ENCODE results near the gene DBNDD2. TPM values are rescaled to one million over a fixed set of nuclear protein-coding genes. Genes with fewer than 3 reads are reported as not detected.

DBNDD2 gene, protein sequence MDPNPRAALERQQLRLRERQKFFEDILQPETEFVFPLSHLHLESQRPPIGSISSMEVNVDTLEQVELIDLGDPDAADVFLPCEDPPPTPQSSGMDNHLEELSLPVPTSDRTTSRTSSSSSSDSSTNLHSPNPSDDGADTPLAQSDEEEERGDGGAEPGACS
- 37.4 and 37.7 TPM in 2 replicates for total RNA-seq
- long read RNA-seq, transcript DBNDD2-202 (4 exons, 1,078 nt) = major isoform, 32 of 48 reads
- long read RNA-seq, transcript DBNDD2-208 (4 exons, 1,118 nt) = minor isoform, 9 of 48 reads
- long read RNA-seq, partial matches to known transcripts = 0 of 48 reads
- long read RNA-seq, other reads (novel, unspliced or antisense) = 4 of 48 reads

DNA sequence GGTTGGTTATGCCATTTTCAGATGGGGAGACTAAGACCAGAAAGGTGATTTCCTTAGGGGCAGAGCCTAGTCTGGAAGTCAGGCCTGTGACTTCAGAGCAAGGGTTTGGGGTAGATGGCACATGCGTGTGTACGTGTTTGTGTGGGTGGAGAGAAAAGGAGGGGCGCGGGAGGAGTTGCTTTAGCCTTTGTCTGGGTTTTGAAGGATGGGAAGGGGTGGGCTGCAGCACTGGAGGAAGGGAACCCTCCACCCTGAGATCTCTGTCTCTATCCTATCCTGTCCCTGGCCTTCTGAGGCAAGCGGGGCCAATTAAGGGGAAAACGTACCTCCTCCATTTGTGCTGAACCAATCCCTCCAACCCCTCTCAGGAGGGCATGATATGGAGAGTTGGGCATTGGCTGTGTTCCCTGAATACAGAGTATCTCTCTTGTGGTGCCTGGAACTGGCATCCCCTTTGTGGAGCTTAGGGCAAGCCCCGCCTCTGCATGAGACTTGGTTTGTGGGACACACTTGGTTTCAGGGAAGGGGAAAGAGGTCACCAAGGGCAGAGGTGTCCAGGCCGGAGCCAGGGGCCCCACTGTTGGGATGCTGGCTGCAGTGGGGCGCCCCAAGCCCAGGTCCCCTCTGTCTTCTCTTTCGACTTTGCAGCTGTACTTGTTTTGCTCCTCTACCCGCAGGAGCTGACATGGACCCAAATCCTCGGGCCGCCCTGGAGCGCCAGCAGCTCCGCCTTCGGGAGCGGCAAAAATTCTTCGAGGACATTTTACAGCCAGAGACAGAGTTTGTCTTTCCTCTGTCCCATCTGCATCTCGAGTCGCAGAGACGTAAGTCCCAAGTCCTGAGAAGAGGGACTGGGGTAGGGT is at the start of gene DBNDD2:
TSS of gene DBNDD2 (plus strand) at position 507 of the 863 bp plus-strand sequence. CDS start at position 686, 179 bp downstream.
- Mint-ChIP-seq H3K36me3 (ENCODE audit: unreplicated experiment) (peaks cover 20% of the 10 kb centered on the region), H3K4me3 (ENCODE audit: unreplicated experiment) (peak within 1 kb of the TSS; percentile 87), H3K27me3 (ENCODE audit: unreplicated experiment) (no peaks in the 10 kb centered on the region), H3K4me1 (ENCODE audit: unreplicated experiment) (peaks cover 14% of the 10 kb centered on the region), H3K9me3 (ENCODE audit: unreplicated experiment) (no peaks in the 10 kb centered on the region), H3K27ac (ENCODE audit: unreplicated experiment) (peak within 1 kb of the TSS; percentile 88)
- peak; percentile 81 for DNase-seq (ENCODE audit: extremely low spot score, unreplicated experiment)
- TF ChIP-seq, protein P1, sequence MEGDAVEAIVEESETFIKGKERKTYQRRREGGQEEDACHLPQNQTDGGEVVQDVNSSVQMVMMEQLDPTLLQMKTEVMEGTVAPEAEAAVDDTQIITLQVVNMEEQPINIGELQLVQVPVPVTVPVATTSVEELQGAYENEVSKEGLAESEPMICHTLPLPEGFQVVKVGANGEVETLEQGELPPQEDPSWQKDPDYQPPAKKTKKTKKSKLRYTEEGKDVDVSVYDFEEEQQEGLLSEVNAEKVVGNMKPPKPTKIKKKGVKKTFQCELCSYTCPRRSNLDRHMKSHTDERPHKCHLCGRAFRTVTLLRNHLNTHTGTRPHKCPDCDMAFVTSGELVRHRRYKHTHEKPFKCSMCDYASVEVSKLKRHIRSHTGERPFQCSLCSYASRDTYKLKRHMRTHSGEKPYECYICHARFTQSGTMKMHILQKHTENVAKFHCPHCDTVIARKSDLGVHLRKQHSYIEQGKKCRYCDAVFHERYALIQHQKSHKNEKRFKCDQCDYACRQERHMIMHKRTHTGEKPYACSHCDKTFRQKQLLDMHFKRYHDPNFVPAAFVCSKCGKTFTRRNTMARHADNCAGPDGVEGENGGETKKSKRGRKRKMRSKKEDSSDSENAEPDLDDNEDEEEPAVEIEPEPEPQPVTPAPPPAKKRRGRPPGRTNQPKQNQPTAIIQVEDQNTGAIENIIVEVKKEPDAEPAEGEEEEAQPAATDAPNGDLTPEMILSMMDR (IDR thresholded peaks at IDR 0.05) = no peak

DNA sequence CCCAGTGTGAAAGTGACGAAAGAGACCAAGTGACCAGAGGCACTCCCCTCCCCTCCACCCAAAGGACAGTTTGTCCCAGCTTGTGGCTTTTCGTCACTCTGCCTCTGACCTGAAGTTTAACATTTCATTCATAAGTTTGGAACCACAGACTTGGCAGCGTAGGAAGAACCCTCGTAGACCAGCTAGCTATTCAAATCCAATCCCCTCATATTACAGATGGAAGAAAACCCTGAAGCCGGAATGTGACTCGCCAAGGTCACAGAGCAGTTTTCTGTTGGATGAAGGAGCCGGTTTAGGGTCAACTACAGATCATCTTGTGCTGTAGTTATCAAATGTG is 49.1 kb upstream of the DBNDD2 start:
- no peak for DNase-seq (ENCODE audit: extremely low spot score, unreplicated experiment)
- H3K27ac Mint-ChIP-seq (ENCODE audit: unreplicated experiment) = peak overlapping the region; percentile 83
- peaks cover 58% of the 10 kb centered on the region for H3K4me1 Mint-ChIP-seq (ENCODE audit: unreplicated experiment)

DNA sequence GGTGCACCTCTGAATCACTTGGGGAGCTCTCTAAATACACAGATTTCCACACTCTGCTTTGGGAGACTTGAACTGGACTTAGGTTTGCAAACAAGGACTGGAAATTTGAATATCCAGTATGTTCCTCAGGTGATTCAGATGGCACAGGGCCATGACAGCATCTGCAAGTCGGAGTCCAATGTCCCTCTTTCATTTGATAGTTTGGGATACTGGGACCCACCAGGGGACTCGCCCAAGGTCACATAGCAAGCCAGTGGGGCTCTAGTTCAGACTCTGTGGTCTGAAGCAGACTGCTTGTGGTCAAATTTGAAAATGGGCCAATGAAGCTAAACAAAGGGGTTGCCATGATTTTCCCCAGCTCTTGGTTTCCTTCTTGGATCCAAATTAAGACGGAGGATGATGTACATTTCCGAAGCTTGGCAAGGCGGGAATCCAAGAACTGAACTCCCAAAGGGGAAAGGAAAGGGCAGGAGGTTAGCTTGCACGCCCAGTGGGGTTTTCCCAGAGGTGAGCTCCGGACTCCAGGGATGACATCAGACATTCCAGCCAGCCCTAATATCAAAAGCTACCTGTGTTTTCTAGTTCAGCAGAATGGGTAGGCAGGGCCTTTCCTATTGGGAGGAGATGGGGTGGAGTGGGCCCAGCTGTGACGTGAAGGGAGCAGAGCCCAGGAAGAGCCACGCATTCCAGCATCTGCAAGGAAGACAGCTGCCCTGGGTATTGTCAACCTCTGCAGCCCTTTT is 48.5 kb upstream of the DBNDD2 start:
- Mint-ChIP-seq H3K36me3 (ENCODE audit: unreplicated experiment) (no peaks in the 10 kb centered on the region), H3K4me3 (ENCODE audit: unreplicated experiment) (no peak overlapping the region), H3K4me1 (ENCODE audit: unreplicated experiment) (peaks cover 57% of the 10 kb centered on the region), H3K27me3 (ENCODE audit: unreplicated experiment) (no peaks in the 10 kb centered on the region), H3K27ac (ENCODE audit: unreplicated experiment) (peak overlapping the region; percentile 83), H3K9me3 (ENCODE audit: unreplicated experiment) (no peaks in the 10 kb centered on the region)
- DNase-seq (ENCODE audit: extremely low spot score, unreplicated experiment) = no peak
- TF ChIP-seq, protein P1 (IDR thresholded peaks at IDR 0.05) = no peak

More for the DNA sequence above, 49.1 kb upstream of the DBNDD2 start:
- no peaks in the 10 kb centered on the region for H3K36me3 Mint-ChIP-seq (ENCODE audit: unreplicated experiment)
- H3K4me3 Mint-ChIP-seq (ENCODE audit: unreplicated experiment) = no peak overlapping the region
- H3K27me3 Mint-ChIP-seq (ENCODE audit: unreplicated experiment) = no peaks in the 10 kb centered on the region
- TF ChIP-seq, protein P1 (IDR thresholded peaks at IDR 0.05) = no peak
- no peaks in the 10 kb centered on the region for H3K9me3 Mint-ChIP-seq (ENCODE audit: unreplicated experiment)

DNA sequence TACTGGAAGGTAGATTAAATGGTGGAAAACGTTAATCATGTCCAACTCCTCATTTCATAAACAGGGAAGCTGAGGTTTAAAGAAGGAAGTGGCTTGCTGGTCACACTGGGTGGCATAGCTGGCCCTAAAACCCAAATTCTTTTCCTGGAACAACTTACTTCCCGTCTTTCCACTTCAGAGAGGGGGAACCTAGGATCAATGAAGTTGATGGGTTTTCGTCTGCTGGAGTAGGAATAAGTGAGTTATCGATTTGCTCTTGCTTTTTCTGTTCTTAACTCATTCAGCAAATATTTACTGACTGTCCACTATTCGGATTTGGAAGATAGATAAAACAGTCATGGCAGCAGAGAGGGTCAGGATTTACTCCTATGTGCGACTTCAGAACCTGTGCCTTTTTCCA is 46.3 kb upstream of the DBNDD2 start:
- H3K4me3 Mint-ChIP-seq (ENCODE audit: unreplicated experiment) = no peak overlapping the region
- H3K9me3 Mint-ChIP-seq (ENCODE audit: unreplicated experiment) = no peaks in the 10 kb centered on the region
- peaks cover 53% of the 10 kb centered on the region for H3K4me1 Mint-ChIP-seq (ENCODE audit: unreplicated experiment)
- TF ChIP-seq, protein P1 (IDR thresholded peaks at IDR 0.05) = no peak
- peaks cover under 1% of the 10 kb centered on the region for H3K36me3 Mint-ChIP-seq (ENCODE audit: unreplicated experiment)
- no peak overlapping the region for H3K27ac Mint-ChIP-seq (ENCODE audit: unreplicated experiment)
- DNase-seq (ENCODE audit: extremely low spot score, unreplicated experiment) = no peak
- no peaks in the 10 kb centered on the region for H3K27me3 Mint-ChIP-seq (ENCODE audit: unreplicated experiment)
